Smooth muscle cell (in vitro differentiated cells): Measurements from ENCODE around the gene LAMA4. TPM values are rescaled to one million over a fixed set of nuclear protein-coding genes. Genes with fewer than 3 reads are reported as not detected.
A peak's percentile ranks its signal among the peaks of the same experiment; 100 is the strongest.

Experiments
- DNase-seq: peaks from one replicate; lab custom pipeline; 2025; ENCODE audit not compliant: unreplicated experiment; lab: John Stamatoyannopoulos, UW
- H2AFZ ChIP-seq: fragments of 200-600 bp; sonication (generic); 2 replicates; pipeline ENCODE4 v1.6.0; 2016; ENCODE audit warnings: antibody characterized with exemption, low read depth, mild to moderate bottlenecking
- H3F3A ChIP-seq: fragments of 200-600 bp; sonication (generic); 2 replicates; pipeline ENCODE4 v1.6.0; 2017; ENCODE audit warnings: antibody characterized with exemption, low read depth
- H3K27ac ChIP-seq: fragments of 200-600 bp; sonication (generic); 2 replicates; pipeline ENCODE4 v1.5.1; 2016; ENCODE audit warnings: low read depth, mild to moderate bottlenecking
- H3K27me3 ChIP-seq: fragments of 200-600 bp; sonication (generic); 2 replicates; pipeline ENCODE4 v1.6.1; 2016; ENCODE audit warnings: low read depth, mild to moderate bottlenecking
- H3K36me3 ChIP-seq: fragments of 200-600 bp; sonication (generic); 2 replicates; pipeline ENCODE4 v1.5.1; 2016; ENCODE audit warnings: low read depth
- H3K4me1 ChIP-seq: fragments of 200-600 bp; sonication (generic); 2 replicates; pipeline ENCODE4 v1.5.1; 2016; ENCODE audit warnings: low read depth
- H3K4me2 ChIP-seq: fragments of 200-600 bp; sonication (generic); 2 replicates; pipeline ENCODE4 v1.6.0; 2016; ENCODE audit warnings: mild to moderate bottlenecking
- H3K4me3 ChIP-seq: fragments of 200-600 bp; sonication (generic); 2 replicates; pipeline ENCODE4 v1.5.1; 2016; ENCODE audit warnings: mild to moderate bottlenecking
- H3K79me2 ChIP-seq: fragments of 200-600 bp; sonication (generic); 2 replicates; pipeline ENCODE4 v1.6.0; 2016; ENCODE audit warnings: low read depth, mild to moderate bottlenecking
- H3K9ac ChIP-seq: fragments of 200-600 bp; sonication (generic); 2 replicates; pipeline ENCODE4 v1.6.0; 2016; ENCODE audit warnings: low read depth
- H3K9me3 ChIP-seq: fragments of 200-600 bp; sonication (generic); replicated peaks from 2 replicates; pipeline ENCODE4 v1.5.1; 2016; ENCODE audit warnings: low read depth
- H4K20me1 ChIP-seq: fragments of 200-600 bp; sonication (generic); 2 replicates; pipeline ENCODE4 v1.6.0; 2016; ENCODE audit warnings: low read depth
- CTCF ChIP-seq: fragments of 200-600 bp; sonication (generic); IDR thresholded peaks from 2 replicates; pipeline ENCODE4 v1.5.1; 2017; ENCODE audit warnings: borderline replicate concordance, mild to moderate bottlenecking, antibody characterized with exemption; ENCODE audit not compliant: insufficient read depth, poor library complexity, severe bottlenecking
- WGBS: methylation state at CpG from one replicate; pipeline ENCODE4 v1.1.7; 2016; ENCODE audit warnings: low lambda C conversion rate; 5-methylcytosine and 5-hydroxymethylcytosine counted together
- polyA plus RNA-seq: library from polyadenylated mRNA; unstranded; fragments of >200 nt; fragmentation: Nextera tagmentation; extraction: Ambion mirVana; gene quantifications from 2 replicates; pipeline ENCODE4 v1.2.1, GENCODE V29; 2016
- total RNA-seq: library from RNA; depleted of rRNA; stranded (reverse); fragments of >200 nt; gene quantifications from 2 replicates; pipeline ENCODE4 v1.2.3, GENCODE V29; 2014

Gene LAMA4
- total and polyA plus RNA-seq, 2 experiments from 2014 or later, result 9.1 to 29.4 TPM

- DNase-seq, result no peak
- 54% methylated on average over 3 of the region's 3 CpGs for WGBS
- no peak for TF ChIP-seq CTCF
These were observed 15.7 kb upstream of the LAMA4 start for GRCh38 chr6:112269979-112270566.

GRCh38 chr6:112269114-112269513, 14.7 kb upstream of the LAMA4 start:
- no peak overlapping the region for H3K4me2 ChIP-seq
- no peaks in the 10 kb centered on the region for H4K20me1 ChIP-seq
- no peak overlapping the region for H2AFZ ChIP-seq
- H3K4me1 ChIP-seq, result peaks cover 5% of the 10 kb centered on the region
- no peak overlapping the region for H3K27ac ChIP-seq
- DNase-seq, result no peak
- H3K36me3 ChIP-seq, result no peaks in the 10 kb centered on the region
- H3K79me2 ChIP-seq, result no peaks in the 10 kb centered on the region
- H3K9me3 ChIP-seq, result no peaks in the 10 kb centered on the region
- TF ChIP-seq CTCF, result no peak
- H3K9ac ChIP-seq, result no peak overlapping the region
- WGBS, result 79% methylated on average over 5 of the region's 5 CpGs
- H3K4me3 ChIP-seq, result no peak overlapping the region
- H3F3A ChIP-seq, result no peaks in the 10 kb centered on the region
- H3K27me3 ChIP-seq, result no peaks in the 10 kb centered on the region

More at GRCh38 chr6:112269979-112270566, 15.7 kb upstream of the LAMA4 start:
- Histone ChIP-seq H3K9me3 (no peaks in the 10 kb centered on the region), H3K4me3 (no peak overlapping the region), H3K27ac (no peak overlapping the region), H3K4me1 (peaks cover 5% of the 10 kb centered on the region), H2AFZ (no peak overlapping the region), H3K4me2 (no peak overlapping the region), H3F3A (no peaks in the 10 kb centered on the region), H3K27me3 (peaks cover 6% of the 10 kb centered on the region), H4K20me1 (no peaks in the 10 kb centered on the region), H3K79me2 (no peaks in the 10 kb centered on the region), H3K36me3 (no peaks in the 10 kb centered on the region), H3K9ac (no peak overlapping the region)

- no peak for TF ChIP-seq CTCF
- no peaks in the 10 kb centered on the region for H3K27me3 ChIP-seq
- no peaks in the 10 kb centered on the region for H4K20me1 ChIP-seq
- no peaks in the 10 kb centered on the region for H3K9me3 ChIP-seq
- no peaks in the 10 kb centered on the region for H3K36me3 ChIP-seq
- H2AFZ ChIP-seq, result peak overlapping the region; percentile 70
- H3K4me1 ChIP-seq, result peaks cover 5% of the 10 kb centered on the region
- no peak overlapping the region for H3K4me3 ChIP-seq
- no peaks in the 10 kb centered on the region for H3F3A ChIP-seq
- no peak for DNase-seq
- H3K79me2 ChIP-seq, result no peaks in the 10 kb centered on the region
- WGBS, result 49% methylated on average over 2 of the region's 2 CpGs
- no peak overlapping the region for H3K4me2 ChIP-seq
- no peak overlapping the region for H3K9ac ChIP-seq
- H3K27ac ChIP-seq, result peak overlapping the region; percentile 21
These were observed 14.3 kb upstream of the LAMA4 start for GRCh38 chr6:112268654-112269053.

GRCh38 chr6:112268019-112268418, 13.7 kb upstream of the LAMA4 start:
- Histone ChIP-seq H3K4me3 (no peak overlapping the region), H3K9me3 (no peaks in the 10 kb centered on the region), H3K27ac (peak overlapping the region; percentile 21), H3K9ac (no peak overlapping the region), H3K4me2 (no peak overlapping the region), H3K79me2 (no peaks in the 10 kb centered on the region), H3K36me3 (no peaks in the 10 kb centered on the region), H3F3A (no peaks in the 10 kb centered on the region), H3K27me3 (no peaks in the 10 kb centered on the region), H2AFZ (peak overlapping the region; percentile 70), H4K20me1 (no peaks in the 10 kb centered on the region), H3K4me1 (peaks cover 5% of the 10 kb centered on the region)
- no peak for TF ChIP-seq CTCF
- WGBS, result 88% methylated on average over 2 of the region's 2 CpGs
- DNase-seq, result no peak
